HG03460 (cell line): ENCODE measurements around the gene CERCAM.
A peak's percentile ranks its signal among the peaks of the same experiment; 100 is the strongest.
"Not testable (repeated sequence)": the region's sequence is repeated elsewhere in the genome, so short reads cannot be mapped to it uniquely, and the experiment has no call there.

ENCODE experiments used
- ATAC-seq: cut with Tn5 transposase; IDR thresholded peaks from one replicate; pipeline ENCODE4 v1.9.1; 2021; ENCODE audit not compliant: unreplicated experiment

Gene CERCAM

GRCh38 chr9:128416014-128416413, 4.6 kb upstream of the CERCAM start:
- ATAC-seq: no peak

GRCh38 chr9:128416432-128417019, 4.1 kb upstream of the CERCAM start:
- no peak for ATAC-seq

GRCh38 chr9:128419061-128419925, 1.4 kb upstream of the CERCAM start:
- no peak for ATAC-seq

GRCh38 chr9:128420060-128420650, 502 bp upstream of the CERCAM start:
- ATAC-seq: peak; percentile 76

GRCh38 chr9:128421482-128421996, 882 bp downstream of the CERCAM start:
- ATAC-seq: no peak

GRCh38 chr9:128422022-128422782, 1.5 kb downstream of the CERCAM start:
- ATAC-seq: not testable (repeated sequence)

GRCh38 chr9:128422783-128423150, 2.1 kb downstream of the CERCAM start:
- no peak for ATAC-seq

GRCh38 chr9:128423356-128423755, 2.7 kb downstream of the CERCAM start:
- ATAC-seq: not testable (repeated sequence)

GRCh38 chr9:128424268-128424780, 3.7 kb downstream of the CERCAM start:
- no peak for ATAC-seq

GRCh38 chr9:128428644-128429512, 8.2 kb downstream of the CERCAM start:
- ATAC-seq: no peak

- ATAC-seq: no peak
These were observed 8.9 kb downstream of the CERCAM start for GRCh38 chr9:128429513-128430086.

- ATAC-seq: no peak
These were observed 10.6 kb downstream of the CERCAM start for GRCh38 chr9:128431207-128431606.

GRCh38 chr9:128434340-128434739, 13.7 kb downstream of the CERCAM start:
- no peak for ATAC-seq

- ATAC-seq: no peak
These were observed 15.0 kb downstream of the CERCAM start for GRCh38 chr9:128435611-128436010.

GRCh38 chr9:128438343-128439109, 17.9 kb downstream of the CERCAM start:
- peak; percentile 68 for ATAC-seq

GRCh38 chr9:128439273-128439672, 18.6 kb downstream of the CERCAM start:
- no peak for ATAC-seq

- no peak for ATAC-seq
These were observed 21.5 kb downstream of the CERCAM start for GRCh38 chr9:128442150-128442549.

- ATAC-seq: not testable (repeated sequence)
These were observed 25.8 kb downstream of the CERCAM start for GRCh38 chr9:128446505-128446904.

GRCh38 chr9:128448746-128449145, 28.1 kb downstream of the CERCAM start:
- no peak for ATAC-seq
